Measurements from ENCODE around the gene SUPT3H. TPM values are rescaled to one million over a fixed set of nuclear protein-coding genes. Genes with fewer than 3 reads are reported as not detected.

Gene SUPT3H
- total RNA-seq, 4 donors from 2014 or later = 6.0 to 9.0 (median 6.2) TPM

GRCh38 chr6:45272626-45273025 lies 105.1 kb downstream of the SUPT3H start:
- TF ChIP-seq CTCF (IDR thresholded peaks at IDR 0.05; ENCODE audit: low read depth) = no peak

GRCh38 chr6:45265246-45265645 lies 112.5 kb downstream of the SUPT3H start:
- TF ChIP-seq CTCF (IDR thresholded peaks at IDR 0.05; ENCODE audit: low read depth) = no peak

DNA sequence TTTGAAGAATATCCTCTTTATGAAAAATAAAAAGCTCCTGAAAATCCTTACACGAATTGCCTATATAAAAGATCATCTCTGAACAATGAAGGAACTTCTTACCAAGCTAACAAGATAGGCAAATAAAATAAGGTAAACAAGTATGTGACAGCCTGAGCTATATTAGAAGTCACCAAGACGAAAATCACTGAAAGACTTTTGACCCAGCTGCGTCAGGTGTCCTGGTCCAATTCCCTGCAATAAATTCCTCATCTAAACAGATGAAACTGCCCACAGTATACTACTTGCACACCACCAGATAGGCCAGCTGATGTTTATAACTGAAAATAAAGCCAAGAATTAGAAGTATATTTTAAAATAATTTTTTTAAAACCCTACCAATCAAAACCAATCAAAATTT lies 117.0 kb downstream of the SUPT3H start:
- TF ChIP-seq CTCF (IDR thresholded peaks at IDR 0.05; ENCODE audit: low read depth) = no peak

GRCh38 chr6:45256697-45257695 lies 120.7 kb downstream of the SUPT3H start:
- TF ChIP-seq CTCF (IDR thresholded peaks at IDR 0.05; ENCODE audit: low read depth) = no peak

DNA sequence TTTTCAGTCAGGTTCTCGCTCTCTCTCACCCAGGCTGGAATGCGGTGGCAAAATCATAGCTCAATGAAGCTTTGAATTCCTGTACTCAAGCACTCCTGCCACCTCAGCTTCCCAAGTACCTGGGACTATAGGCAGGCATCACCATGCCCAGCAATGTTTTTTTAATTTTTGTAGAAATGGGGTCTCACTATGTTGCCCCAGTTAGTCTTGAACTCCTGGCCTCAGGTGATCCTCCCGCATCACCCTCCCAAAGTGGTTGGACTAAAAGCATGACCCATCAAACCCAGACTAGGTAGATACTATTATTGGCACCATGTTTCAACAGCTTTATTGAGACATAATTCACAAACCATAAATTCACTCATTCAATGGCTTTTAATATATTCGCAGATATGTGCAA lies 122.3 kb downstream of the SUPT3H start:
- no peak for TF ChIP-seq CTCF (IDR thresholded peaks at IDR 0.05; ENCODE audit: low read depth)

- TF ChIP-seq CTCF (IDR thresholded peaks at IDR 0.05; ENCODE audit: low read depth) = no peak
These were observed 123.5 kb downstream of the SUPT3H start for GRCh38 chr6:45254253-45254652.

DNA sequence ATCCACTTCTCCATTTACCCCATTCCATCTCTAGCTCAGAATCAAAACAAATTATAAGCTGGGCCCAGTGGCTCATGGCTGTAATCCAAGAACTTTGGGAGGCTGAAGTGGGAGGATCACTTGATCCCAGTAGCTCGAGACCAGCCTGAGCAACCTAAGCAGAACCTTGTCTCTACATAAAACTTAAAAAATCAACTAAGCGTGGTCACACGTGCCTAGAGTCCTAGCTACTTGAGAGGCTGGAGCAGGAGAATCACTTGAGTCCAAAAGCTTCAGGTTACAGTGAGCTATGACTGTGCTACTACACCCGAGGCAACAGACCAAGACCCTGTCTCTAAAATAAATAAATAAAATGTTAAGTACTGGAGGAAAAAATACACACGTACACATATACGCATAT lies 124.3 kb downstream of the SUPT3H start:
- no peak for TF ChIP-seq CTCF (IDR thresholded peaks at IDR 0.05; ENCODE audit: low read depth)
